ENCODE results near the gene CD163L1.

DNA sequence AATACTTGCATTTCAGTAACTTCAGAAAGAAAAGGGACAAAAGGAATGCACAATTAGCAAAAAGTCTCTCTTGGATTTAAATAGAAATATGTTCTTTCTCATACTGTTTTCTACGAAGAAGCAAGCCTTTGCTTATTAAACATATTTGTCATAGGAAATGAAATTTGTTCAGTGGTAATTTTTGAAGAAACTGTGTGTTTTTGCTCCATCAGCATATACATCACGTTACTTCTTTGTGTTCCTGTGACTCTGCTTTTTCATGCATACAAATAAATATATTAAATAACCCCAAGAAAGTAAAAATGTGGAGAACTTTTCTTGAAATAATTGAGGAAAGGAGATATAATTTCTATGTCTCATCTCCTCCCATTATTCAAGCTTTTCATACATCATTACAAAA lies 39.7 kb downstream of the CD163L1 start:
- TF ChIP-seq CEBPB (IDR thresholded peaks at IDR 0.05; ENCODE audit: low read depth) = no peak
- no peak for TF ChIP-seq EZH2 (IDR thresholded peaks at IDR 0.05)
- TF ChIP-seq, protein P1, sequence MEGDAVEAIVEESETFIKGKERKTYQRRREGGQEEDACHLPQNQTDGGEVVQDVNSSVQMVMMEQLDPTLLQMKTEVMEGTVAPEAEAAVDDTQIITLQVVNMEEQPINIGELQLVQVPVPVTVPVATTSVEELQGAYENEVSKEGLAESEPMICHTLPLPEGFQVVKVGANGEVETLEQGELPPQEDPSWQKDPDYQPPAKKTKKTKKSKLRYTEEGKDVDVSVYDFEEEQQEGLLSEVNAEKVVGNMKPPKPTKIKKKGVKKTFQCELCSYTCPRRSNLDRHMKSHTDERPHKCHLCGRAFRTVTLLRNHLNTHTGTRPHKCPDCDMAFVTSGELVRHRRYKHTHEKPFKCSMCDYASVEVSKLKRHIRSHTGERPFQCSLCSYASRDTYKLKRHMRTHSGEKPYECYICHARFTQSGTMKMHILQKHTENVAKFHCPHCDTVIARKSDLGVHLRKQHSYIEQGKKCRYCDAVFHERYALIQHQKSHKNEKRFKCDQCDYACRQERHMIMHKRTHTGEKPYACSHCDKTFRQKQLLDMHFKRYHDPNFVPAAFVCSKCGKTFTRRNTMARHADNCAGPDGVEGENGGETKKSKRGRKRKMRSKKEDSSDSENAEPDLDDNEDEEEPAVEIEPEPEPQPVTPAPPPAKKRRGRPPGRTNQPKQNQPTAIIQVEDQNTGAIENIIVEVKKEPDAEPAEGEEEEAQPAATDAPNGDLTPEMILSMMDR (IDR thresholded peaks at IDR 0.05 in 2 of 3, conservative IDR thresholded peaks at IDR 0.05 in 1 of 3; ENCODE audit: borderline replicate concordance in 1 of 3, insufficient read depth in 1 of 3, low read depth in 2 of 3, low read length in 2 of 3) = no peak
- no peak for TF ChIP-seq JUND (IDR thresholded peaks at IDR 0.05)
- no peak for TF ChIP-seq POLR2A (IDR thresholded peaks at IDR 0.05; ENCODE audit: borderline replicate concordance, extremely low read depth, insufficient read depth, insufficient read length)
- TF ChIP-seq FOSL1 (IDR thresholded peaks at IDR 0.05; ENCODE audit: low read depth) = no peak
- no peak for TF ChIP-seq SIN3A (IDR thresholded peaks at IDR 0.05; ENCODE audit: low read depth)
- no peak for TF ChIP-seq SP1 (IDR thresholded peaks at IDR 0.05; ENCODE audit: low read depth)
- no peak for TF ChIP-seq ZBTB33 (IDR thresholded peaks at IDR 0.05; ENCODE audit: extremely low read depth, insufficient replicate concordance, low read length)
- no peak for TF ChIP-seq YY1 (IDR thresholded peaks at IDR 0.05; ENCODE audit: extremely low read depth, insufficient replicate concordance, low read depth, low read length)
- TF ChIP-seq POLR2AphosphoS5 (IDR thresholded peaks at IDR 0.05; ENCODE audit: low read depth, low read length) = no peak

Measured in HCT116 (cell line).